Endodermal cell (in vitro differentiated cells): ENCODE results near the gene TBC1D2B. TPM values are rescaled to one million over a fixed set of nuclear protein-coding genes. Genes with fewer than 3 reads are reported as not detected.

Source experiments
- DNase-seq: peaks from one replicate; pipeline ENCODE4 v3.0.0-alpha.2; 2017
- H3K27ac ChIP-seq: 2 replicates; pipeline ENCODE4 v1.5.1; 2013; ENCODE audit warnings: mild to moderate bottlenecking, low read depth, low read length, moderate library complexity
- H3K27me3 ChIP-seq: 2 replicates; pipeline ENCODE4 v1.6.1; 2013; ENCODE audit warnings: mild to moderate bottlenecking, low read length, moderate library complexity; ENCODE audit not compliant: insufficient read depth, control insufficient read depth, poor library complexity, severe bottlenecking
- H3K36me3 ChIP-seq: 2 replicates; pipeline ENCODE4 v1.7.0; 2013; ENCODE audit warnings: mild to moderate bottlenecking, low read length, moderate library complexity; ENCODE audit not compliant: control insufficient read depth, insufficient read depth
- H3K4me1 ChIP-seq: one replicate; pipeline ENCODE4 v1.7.0; 2013; ENCODE audit warnings: low read length; ENCODE audit not compliant: control insufficient read depth, insufficient read depth
- H3K4me3 ChIP-seq: 2 replicates; pipeline ENCODE4 v1.5.1; 2013; ENCODE audit warnings: mild to moderate bottlenecking, low read length, moderate library complexity
- H3K9ac ChIP-seq: 2 replicates; pipeline ENCODE4 v1.6.1; 2013; ENCODE audit warnings: mild to moderate bottlenecking, low read length, moderate library complexity; ENCODE audit not compliant: poor library complexity, severe bottlenecking; ENCODE audit errors: extremely low read depth
- H3K9me3 ChIP-seq: 2 replicates; pipeline ENCODE4 v1.6.1; 2013; ENCODE audit warnings: mild to moderate bottlenecking, low read length, moderate library complexity; ENCODE audit not compliant: control insufficient read depth
- H3K27ac Mint-ChIP-seq: 2 replicates; pipeline ENCODE4 v1.8.0; 2020; ENCODE audit warnings: mixed read lengths
- H3K27me3 Mint-ChIP-seq: 2 replicates; pipeline ENCODE4 v1.8.0; 2021; ENCODE audit warnings: mild to moderate bottlenecking, mixed read lengths; ENCODE audit not compliant: insufficient read depth
- H3K36me3 Mint-ChIP-seq: 2 replicates; pipeline ENCODE4 v1.8.0; 2020; ENCODE audit warnings: low read depth, mixed read lengths
- H3K4me1 Mint-ChIP-seq: 2 replicates; pipeline ENCODE4 v1.8.0; 2020; ENCODE audit warnings: mixed read lengths
- H3K4me3 Mint-ChIP-seq: 2 replicates; pipeline ENCODE4 v1.8.0; 2020; ENCODE audit warnings: mild to moderate bottlenecking, moderate library complexity, mixed read lengths
- H3K9me3 Mint-ChIP-seq: 2 replicates; pipeline ENCODE4 v1.8.0; 2020; ENCODE audit warnings: mild to moderate bottlenecking, mixed read lengths
- WGBS, 2 experiments: methylation state at CpG; one replicate each; pipeline versions ENCODE4 v1.1.5 to v1.1.7; 2013; ENCODE audit warnings: missing lambda C conversion rate in 2 of 2, mixed read lengths in 1 of 2; ENCODE audit not compliant: insufficient coverage in 1 of 2, insufficient read length in 1 of 2; 5-methylcytosine and 5-hydroxymethylcytosine counted together
- total RNA-seq, 2 donors: library from RNA; stranded (reverse); fragmentation: NEBNext Ultra II Directional in 1 of 2; extraction: Animal tissue kit (Norgen Biotek cat#: 25700) in 1 of 2; gene quantifications; 2 replicates in 1 of 2; 3 replicates in 1 of 2; pipeline ENCODE4 v1.2.1, GENCODE V29; 2021
- TF ChIP-seq, protein P1 (sequence below): fragments of 200-600 bp; sonication (generic); conservative IDR thresholded peaks from 2 replicates; pipeline ENCODE4 v1.5.0; 2021; ENCODE audit warnings: antibody characterized with exemption, mild to moderate bottlenecking

Gene TBC1D2B
- total RNA-seq, 2 donors from 2014 or later, result 13.8 to 23.8 TPM

DNA sequence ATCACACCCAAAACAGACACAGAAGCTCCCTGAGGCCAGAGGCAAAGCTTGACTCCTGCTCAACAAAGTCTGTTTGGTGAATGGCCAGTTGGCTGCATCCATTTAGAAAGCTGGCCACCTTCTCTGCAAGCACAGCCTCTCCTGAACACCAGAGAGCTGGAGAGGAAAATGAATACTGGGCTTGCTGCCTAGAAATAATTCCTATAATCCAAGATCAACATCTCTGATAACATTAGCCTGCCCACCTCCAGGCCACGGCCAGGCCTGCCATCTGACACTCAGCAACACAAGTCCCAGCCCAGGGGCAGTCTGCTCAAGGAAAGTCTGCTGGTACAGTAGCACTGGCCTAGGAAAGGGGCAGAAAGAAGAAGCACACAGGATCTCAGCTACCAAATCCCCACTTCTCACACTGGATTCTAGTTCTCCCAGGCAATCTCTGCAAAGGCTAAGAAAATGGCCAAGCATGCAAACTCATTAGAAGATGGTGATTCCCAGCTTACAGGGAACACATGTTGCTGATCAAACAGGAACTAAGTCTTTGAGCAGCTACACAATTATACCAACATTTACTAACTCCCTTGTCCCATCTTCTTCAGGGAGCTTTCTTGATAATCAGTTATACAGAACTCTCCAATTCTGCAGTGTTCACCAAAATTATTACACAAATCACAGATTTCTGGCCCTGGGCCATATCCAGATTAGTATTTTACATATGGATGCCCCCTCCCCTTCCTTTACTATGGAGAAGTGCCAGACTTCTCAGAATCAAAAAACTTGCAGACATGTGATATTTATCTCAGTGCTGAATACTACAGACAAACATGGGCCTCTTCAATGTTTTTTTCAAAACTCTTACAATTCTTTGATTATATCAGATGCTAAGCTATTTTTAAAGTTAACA, 9.9 kb downstream of the TBC1D2B start:
- Histone ChIP-seq H3K9me3 (no peaks in the 10 kb centered on the region), H3K9ac (no peak overlapping the region), H3K4me1 (no peaks in the 10 kb centered on the region), H3K27me3 (peaks cover 49% of the 10 kb centered on the region), H3K4me3 (no peak overlapping the region), H3K36me3 (no peaks in the 10 kb centered on the region), H3K27ac (no peak overlapping the region)
- no peaks in the 10 kb centered on the region for H3K9me3 Mint-ChIP-seq
- peaks cover 6% of the 10 kb centered on the region for H3K27me3 Mint-ChIP-seq
- no peaks in the 10 kb centered on the region for H3K36me3 Mint-ChIP-seq
- WGBS, 2 experiments, result 89 to 100% methylated on average over 1 of the region's 1 CpG
- no peak overlapping the region for H3K27ac Mint-ChIP-seq
- DNase-seq, result no peak
- H3K4me3 Mint-ChIP-seq, result no peak overlapping the region
- TF ChIP-seq, protein P1, sequence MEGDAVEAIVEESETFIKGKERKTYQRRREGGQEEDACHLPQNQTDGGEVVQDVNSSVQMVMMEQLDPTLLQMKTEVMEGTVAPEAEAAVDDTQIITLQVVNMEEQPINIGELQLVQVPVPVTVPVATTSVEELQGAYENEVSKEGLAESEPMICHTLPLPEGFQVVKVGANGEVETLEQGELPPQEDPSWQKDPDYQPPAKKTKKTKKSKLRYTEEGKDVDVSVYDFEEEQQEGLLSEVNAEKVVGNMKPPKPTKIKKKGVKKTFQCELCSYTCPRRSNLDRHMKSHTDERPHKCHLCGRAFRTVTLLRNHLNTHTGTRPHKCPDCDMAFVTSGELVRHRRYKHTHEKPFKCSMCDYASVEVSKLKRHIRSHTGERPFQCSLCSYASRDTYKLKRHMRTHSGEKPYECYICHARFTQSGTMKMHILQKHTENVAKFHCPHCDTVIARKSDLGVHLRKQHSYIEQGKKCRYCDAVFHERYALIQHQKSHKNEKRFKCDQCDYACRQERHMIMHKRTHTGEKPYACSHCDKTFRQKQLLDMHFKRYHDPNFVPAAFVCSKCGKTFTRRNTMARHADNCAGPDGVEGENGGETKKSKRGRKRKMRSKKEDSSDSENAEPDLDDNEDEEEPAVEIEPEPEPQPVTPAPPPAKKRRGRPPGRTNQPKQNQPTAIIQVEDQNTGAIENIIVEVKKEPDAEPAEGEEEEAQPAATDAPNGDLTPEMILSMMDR, result no peak
- peaks cover 39% of the 10 kb centered on the region for H3K4me1 Mint-ChIP-seq

DNA sequence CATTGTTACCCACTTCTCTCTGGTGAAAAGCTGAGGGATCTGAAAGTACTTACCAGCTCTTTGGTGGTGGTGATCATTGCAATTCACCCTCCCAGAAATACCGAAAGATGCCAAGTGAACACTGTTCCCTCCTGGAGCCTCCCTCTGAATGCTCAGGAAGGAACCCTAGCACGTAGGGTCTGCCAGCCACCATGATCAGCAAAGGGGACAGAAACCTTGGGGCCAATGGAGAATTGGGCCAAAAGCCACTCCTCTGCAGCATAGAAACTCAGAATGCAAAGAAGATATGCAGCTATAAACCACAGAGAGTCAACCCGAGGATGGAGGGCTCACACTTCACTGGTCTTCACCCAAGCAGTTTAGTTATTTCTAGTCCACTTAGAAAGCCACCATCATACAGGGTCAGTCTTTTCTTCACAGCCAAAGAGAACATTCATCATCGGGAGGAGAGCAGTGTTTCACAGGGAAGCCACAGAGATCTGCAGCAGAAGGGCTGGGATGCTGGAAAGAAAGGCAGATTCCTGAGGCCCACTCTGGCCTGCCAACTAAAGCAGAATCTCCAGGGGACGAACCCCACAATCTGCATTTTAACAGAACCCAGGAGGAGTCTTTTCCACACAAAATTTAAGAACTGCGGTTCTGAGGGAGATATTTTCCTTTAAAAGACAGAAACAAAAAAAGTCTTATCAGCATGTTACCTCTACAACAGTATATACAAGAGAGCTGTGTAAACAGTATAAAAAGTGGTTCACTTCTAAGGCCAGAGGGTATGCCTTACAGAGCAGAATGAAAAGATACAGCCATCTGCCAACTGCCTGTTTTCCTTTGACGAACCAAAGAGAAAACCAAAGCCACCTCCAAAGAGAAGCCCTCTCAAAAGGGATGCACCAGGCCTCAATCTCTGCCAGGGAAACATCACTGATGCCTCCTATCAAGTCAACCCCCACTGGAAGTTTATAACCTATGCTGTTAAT, 11.3 kb downstream of the TBC1D2B start:
- H3K4me1 Mint-ChIP-seq, result peaks cover 44% of the 10 kb centered on the region
- 81 to 82% methylated on average over 4 to 7 of the region's 7 CpGs for WGBS, 2 experiments

More for the DNA sequence above, 11.3 kb downstream of the TBC1D2B start:
- Mint-ChIP-seq H3K27ac (no peak overlapping the region), H3K4me3 (no peak overlapping the region), H3K9me3 (no peaks in the 10 kb centered on the region), H3K36me3 (no peaks in the 10 kb centered on the region), H3K27me3 (peaks cover 7% of the 10 kb centered on the region)
- Histone ChIP-seq H3K27ac (no peak overlapping the region), H3K27me3 (peaks cover 48% of the 10 kb centered on the region), H3K9ac (no peak overlapping the region), H3K4me1 (peaks cover 2% of the 10 kb centered on the region), H3K9me3 (no peaks in the 10 kb centered on the region), H3K4me3 (no peak overlapping the region), H3K36me3 (no peaks in the 10 kb centered on the region)
- TF ChIP-seq, protein P1, result no peak
- no peak for DNase-seq
